ENCODE results near the gene FLCN.

FLCN gene

GRCh38 chr17:17236295-17237025 lies 508 bp downstream of the FLCN start:
- Histone ChIP-seq H3K9me3 (ENCODE audit: control insufficient read depth, low read length) (no peaks in the 10 kb centered on the region), H3K4me3 (ENCODE audit: insufficient read depth, low read depth, low read length) (peak overlapping the region; percentile 98), H3K27ac (ENCODE audit: insufficient read depth, low read depth, low read length, poor library complexity, severe bottlenecking) (peak overlapping the region; percentile 99), H3K4me1 (ENCODE audit: control insufficient read depth, insufficient read depth, low read length) (peaks cover 12% of the 10 kb centered on the region), H3K27me3 (ENCODE audit: control insufficient read depth, insufficient read depth, low read length, poor library complexity, severe bottlenecking) (no peaks in the 10 kb centered on the region), H3K36me3 (ENCODE audit: control insufficient read depth, insufficient read depth, low read length) (peaks cover 5% of the 10 kb centered on the region)
- 3% methylated on average over 31 of the region's 31 CpGs for WGBS, 2 experiments

DNA sequence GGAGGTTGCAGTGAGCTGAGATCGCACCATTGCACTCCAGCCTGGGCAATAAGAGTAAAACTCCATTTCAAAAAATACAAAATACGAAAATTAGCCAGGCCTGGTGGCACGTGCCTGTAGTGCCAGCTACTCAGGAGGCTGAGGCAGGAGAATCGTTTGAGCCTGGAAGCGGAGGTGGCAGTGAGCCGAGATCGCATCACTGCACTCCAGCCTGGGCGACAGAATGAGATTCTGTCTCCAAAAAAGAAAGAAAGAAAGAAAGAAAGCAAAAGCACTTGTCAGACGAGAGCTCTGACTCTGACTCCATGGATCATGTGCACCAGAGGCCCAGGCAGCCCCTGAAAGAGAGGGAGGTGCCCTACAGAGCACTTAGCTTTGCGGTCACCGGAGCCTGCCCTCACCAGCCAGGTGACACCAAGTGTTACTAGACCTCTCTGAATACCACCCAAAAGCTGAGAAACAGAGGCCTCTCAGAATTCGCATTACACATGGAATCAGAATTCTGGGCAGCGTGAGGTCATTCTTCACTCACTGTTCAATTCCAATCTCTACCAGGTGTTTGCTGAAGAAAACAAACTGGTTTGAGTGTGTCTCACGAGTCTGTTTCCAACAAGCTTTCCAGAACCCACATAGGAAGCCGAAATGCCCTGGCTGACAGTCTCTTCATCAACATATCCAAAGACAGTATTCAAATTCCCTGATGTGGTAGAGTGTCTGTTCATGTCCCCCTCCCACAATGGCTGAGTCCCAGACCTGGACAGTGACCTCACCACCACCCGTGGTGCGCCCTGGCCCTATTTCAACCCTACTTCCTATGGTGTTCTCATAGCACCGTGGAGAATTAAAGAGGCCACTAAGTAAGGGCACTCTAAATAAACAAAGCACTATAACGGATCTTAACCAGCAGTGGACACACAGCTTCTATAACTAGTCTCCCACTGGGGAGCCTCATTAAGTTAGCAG lies 1.5 kb downstream of the FLCN start:
- Histone ChIP-seq H3K27me3 (ENCODE audit: control insufficient read depth, insufficient read depth, low read length, poor library complexity, severe bottlenecking) (no peaks in the 10 kb centered on the region), H3K4me3 (ENCODE audit: insufficient read depth, low read depth, low read length) (peak overlapping the region; percentile 98), H3K9me3 (ENCODE audit: control insufficient read depth, low read length) (no peaks in the 10 kb centered on the region), H3K4me1 (ENCODE audit: control insufficient read depth, insufficient read depth, low read length) (peaks cover 12% of the 10 kb centered on the region), H3K27ac (ENCODE audit: insufficient read depth, low read depth, low read length, poor library complexity, severe bottlenecking) (no peak overlapping the region), H3K36me3 (ENCODE audit: control insufficient read depth, insufficient read depth, low read length) (peaks cover 8% of the 10 kb centered on the region)
- 79 to 87% methylated on average over 19 of the region's 19 CpGs for WGBS, 2 experiments

- WGBS, 2 experiments: 95 to 96% methylated on average over 11 of the region's 11 CpGs
- H3K27ac ChIP-seq (ENCODE audit: insufficient read depth, low read depth, low read length, poor library complexity, severe bottlenecking): no peak overlapping the region
Observed at GRCh38 chr17:17232303-17232621, 4.7 kb downstream of the FLCN start.

GRCh38 chr17:17231621-17232302 lies 5.2 kb downstream of the FLCN start:
- 93 to 95% methylated on average over 16 of the region's 16 CpGs for WGBS, 2 experiments
- H3K9me3 ChIP-seq (ENCODE audit: control insufficient read depth, low read length): no peaks in the 10 kb centered on the region
- peaks cover 12% of the 10 kb centered on the region for H3K4me1 ChIP-seq (ENCODE audit: control insufficient read depth, insufficient read depth, low read length)
- no peak overlapping the region for H3K27ac ChIP-seq (ENCODE audit: insufficient read depth, low read depth, low read length, poor library complexity, severe bottlenecking)
- no peak overlapping the region for H3K4me3 ChIP-seq (ENCODE audit: insufficient read depth, low read depth, low read length)
- H3K36me3 ChIP-seq (ENCODE audit: control insufficient read depth, insufficient read depth, low read length): peaks cover 27% of the 10 kb centered on the region
- no peaks in the 10 kb centered on the region for H3K27me3 ChIP-seq (ENCODE audit: control insufficient read depth, insufficient read depth, low read length, poor library complexity, severe bottlenecking)

More at GRCh38 chr17:17232303-17232621, 4.7 kb downstream of the FLCN start:
- H3K4me3 ChIP-seq (ENCODE audit: insufficient read depth, low read depth, low read length): no peak overlapping the region
- H3K36me3 ChIP-seq (ENCODE audit: control insufficient read depth, insufficient read depth, low read length): peaks cover 24% of the 10 kb centered on the region
- no peaks in the 10 kb centered on the region for H3K9me3 ChIP-seq (ENCODE audit: control insufficient read depth, low read length)
- peaks cover 12% of the 10 kb centered on the region for H3K4me1 ChIP-seq (ENCODE audit: control insufficient read depth, insufficient read depth, low read length)
- H3K27me3 ChIP-seq (ENCODE audit: control insufficient read depth, insufficient read depth, low read length, poor library complexity, severe bottlenecking): no peaks in the 10 kb centered on the region

- Histone ChIP-seq H3K9me3 (ENCODE audit: control insufficient read depth, low read length) (no peaks in the 10 kb centered on the region), H3K36me3 (ENCODE audit: control insufficient read depth, insufficient read depth, low read length) (peaks cover 43% of the 10 kb centered on the region), H3K27me3 (ENCODE audit: control insufficient read depth, insufficient read depth, low read length, poor library complexity, severe bottlenecking) (no peaks in the 10 kb centered on the region), H3K4me3 (ENCODE audit: insufficient read depth, low read depth, low read length) (no peak overlapping the region), H3K27ac (ENCODE audit: insufficient read depth, low read depth, low read length, poor library complexity, severe bottlenecking) (no peak overlapping the region), H3K4me1 (ENCODE audit: control insufficient read depth, insufficient read depth, low read length) (no peaks in the 10 kb centered on the region)
- WGBS, 2 experiments: 92 to 94% methylated on average over 26 of the region's 26 CpGs
Observed at GRCh38 chr17:17229416-17230384, 7.3 kb downstream of the FLCN start.

DNA sequence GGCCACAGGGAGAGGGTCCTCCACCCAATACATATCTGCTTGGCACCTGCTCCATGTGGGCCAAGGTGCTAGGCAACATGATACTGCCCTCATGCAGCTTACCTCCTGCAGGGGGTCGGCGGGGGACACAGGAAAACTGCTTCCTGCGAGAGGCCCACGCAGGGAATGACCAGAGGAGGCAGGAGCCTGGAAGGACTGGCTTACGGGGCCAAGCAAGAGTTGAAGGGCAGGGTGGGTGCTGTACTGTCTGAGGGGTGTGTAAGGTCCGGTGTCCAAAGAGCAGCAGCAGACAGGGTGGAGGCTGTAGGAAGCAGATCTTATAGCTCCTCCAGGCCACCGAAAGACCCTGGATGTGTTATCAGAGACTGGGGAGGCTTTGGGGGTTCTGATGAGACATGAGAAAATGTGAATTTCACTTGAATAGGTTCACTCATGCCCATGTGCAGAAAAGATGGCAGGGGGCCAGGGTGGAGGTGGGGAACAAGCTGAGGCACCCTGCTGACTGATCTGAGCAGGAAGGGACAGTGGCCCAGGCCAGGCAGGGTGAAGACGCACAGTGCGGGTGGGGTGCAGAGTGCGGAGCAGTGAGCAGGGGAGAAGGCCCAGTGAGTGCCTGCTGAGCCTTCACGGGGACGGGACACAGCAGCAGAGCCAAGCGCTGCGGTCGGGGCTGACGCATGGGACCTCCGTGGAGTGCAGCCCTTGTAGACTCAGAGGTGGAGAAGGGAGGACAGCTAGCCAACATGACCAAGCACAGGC lies 8.3 kb downstream of the FLCN start:
- Histone ChIP-seq H3K4me3 (ENCODE audit: insufficient read depth, low read depth, low read length) (no peak overlapping the region), H3K4me1 (ENCODE audit: control insufficient read depth, insufficient read depth, low read length) (no peaks in the 10 kb centered on the region), H3K27ac (ENCODE audit: insufficient read depth, low read depth, low read length, poor library complexity, severe bottlenecking) (no peak overlapping the region), H3K36me3 (ENCODE audit: control insufficient read depth, insufficient read depth, low read length) (peaks cover 53% of the 10 kb centered on the region), H3K27me3 (ENCODE audit: control insufficient read depth, insufficient read depth, low read length, poor library complexity, severe bottlenecking) (no peaks in the 10 kb centered on the region), H3K9me3 (ENCODE audit: control insufficient read depth, low read length) (no peaks in the 10 kb centered on the region)
- 93 to 97% methylated on average over 17 of the region's 17 CpGs for WGBS, 2 experiments

DNA sequence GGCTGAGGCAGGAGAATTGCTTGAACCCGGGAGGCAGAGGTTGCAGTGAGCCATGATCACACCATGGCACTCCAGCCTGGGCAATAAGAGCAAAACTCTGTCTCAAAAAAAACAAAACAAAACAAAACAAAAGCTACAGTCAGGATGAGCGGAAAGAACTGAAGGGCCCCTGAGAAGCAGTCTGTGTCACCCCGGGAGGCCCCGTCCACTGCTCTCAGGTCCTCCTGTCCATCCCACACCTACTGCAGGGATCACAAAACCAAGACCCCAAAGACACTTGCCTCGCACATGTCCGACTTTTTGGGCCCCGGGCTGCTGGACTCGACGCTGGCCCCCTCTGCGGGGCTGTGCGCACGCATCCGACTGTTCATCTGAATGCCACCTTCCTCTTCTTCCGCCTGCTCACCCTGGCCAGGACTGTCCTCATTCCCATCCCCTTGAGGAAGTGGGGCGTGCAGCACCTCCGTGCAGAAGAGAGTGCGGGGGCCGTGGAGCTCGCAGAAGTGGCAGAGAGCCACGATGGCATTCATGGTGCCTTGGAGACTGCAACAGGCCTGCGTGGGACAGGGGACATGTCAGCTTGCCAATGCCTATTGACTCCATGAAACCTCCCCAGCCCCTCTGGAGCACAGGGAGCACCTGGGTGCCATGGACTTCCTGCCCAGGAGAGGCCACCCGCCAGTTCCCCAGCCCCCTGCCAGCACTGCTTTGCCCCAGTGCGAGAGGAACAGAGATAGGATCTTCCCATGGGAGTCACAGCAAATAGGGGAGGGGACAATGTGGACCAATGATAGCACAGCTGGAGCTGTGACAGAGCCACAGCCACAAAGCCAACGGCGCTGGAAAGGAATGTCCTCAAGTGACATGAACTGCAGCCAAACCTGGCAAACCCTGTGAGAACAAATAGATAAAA lies 9.1 kb downstream of the FLCN start:
- Histone ChIP-seq H3K9me3 (ENCODE audit: control insufficient read depth, low read length) (no peaks in the 10 kb centered on the region), H3K27ac (ENCODE audit: insufficient read depth, low read depth, low read length, poor library complexity, severe bottlenecking) (no peak overlapping the region), H3K36me3 (ENCODE audit: control insufficient read depth, insufficient read depth, low read length) (peaks cover 55% of the 10 kb centered on the region), H3K4me1 (ENCODE audit: control insufficient read depth, insufficient read depth, low read length) (no peaks in the 10 kb centered on the region), H3K27me3 (ENCODE audit: control insufficient read depth, insufficient read depth, low read length, poor library complexity, severe bottlenecking) (no peaks in the 10 kb centered on the region), H3K4me3 (ENCODE audit: insufficient read depth, low read depth, low read length) (no peak overlapping the region)
- 96% methylated on average over 25 of the region's 25 CpGs for WGBS, 2 experiments

DNA sequence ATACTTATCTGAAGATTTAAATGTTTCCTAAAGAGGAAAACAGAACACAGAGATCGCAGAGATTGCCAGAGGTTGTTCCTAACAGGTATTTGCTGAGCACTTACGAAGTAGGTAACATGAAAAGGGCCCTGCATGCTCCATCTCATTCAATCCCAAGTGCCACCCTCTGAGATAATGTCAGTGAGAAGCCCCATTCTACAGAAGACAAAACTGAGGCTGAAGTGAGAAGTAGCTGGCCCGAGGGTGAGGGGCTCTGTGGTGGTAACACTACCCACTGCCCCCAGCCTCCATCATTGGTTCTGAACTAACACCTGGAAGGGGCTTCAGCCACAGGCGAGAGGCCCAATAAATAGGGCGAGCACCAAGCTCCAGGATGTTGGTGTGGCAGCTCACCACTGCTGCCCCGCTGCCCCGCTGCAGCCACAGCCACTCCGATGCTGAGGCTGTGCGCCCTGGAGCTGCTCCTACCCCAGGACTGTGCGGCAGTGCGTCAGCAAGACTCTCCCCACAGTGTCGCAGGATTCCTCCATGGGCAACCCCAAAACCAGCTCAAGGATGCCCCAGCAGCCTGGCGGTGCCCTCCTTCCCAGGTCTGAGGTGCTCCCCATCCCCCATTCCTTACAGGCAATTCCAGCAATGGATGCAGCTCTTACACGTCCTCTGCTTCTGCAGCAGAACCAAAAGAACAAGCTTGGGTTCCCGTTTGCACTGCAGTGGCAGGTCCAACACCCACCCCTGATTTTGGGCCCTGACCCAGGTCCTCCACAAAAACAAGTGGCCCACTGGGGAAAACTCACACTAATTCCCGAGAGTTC lies 10.3 kb downstream of the FLCN start:
- 95 to 96% methylated on average over 16 of the region's 16 CpGs for WGBS, 2 experiments
- Histone ChIP-seq H3K9me3 (ENCODE audit: control insufficient read depth, low read length) (no peaks in the 10 kb centered on the region), H3K27me3 (ENCODE audit: control insufficient read depth, insufficient read depth, low read length, poor library complexity, severe bottlenecking) (no peaks in the 10 kb centered on the region), H3K27ac (ENCODE audit: insufficient read depth, low read depth, low read length, poor library complexity, severe bottlenecking) (no peak overlapping the region), H3K36me3 (ENCODE audit: control insufficient read depth, insufficient read depth, low read length) (peaks cover 52% of the 10 kb centered on the region), H3K4me3 (ENCODE audit: insufficient read depth, low read depth, low read length) (no peak overlapping the region), H3K4me1 (ENCODE audit: control insufficient read depth, insufficient read depth, low read length) (no peaks in the 10 kb centered on the region)
